Measurements from ENCODE around the gene GALR2. TPM values are rescaled to one million over a fixed set of nuclear protein-coding genes. Genes with fewer than 3 reads are reported as not detected.
A peak's percentile ranks its signal among the peaks of the same experiment; 100 is the strongest.

The GALR2 gene
- total RNA-seq (1 to 10 TPM in 1 of 2 experiments, under 1 TPM in 1; 0.59 to 1.0 TPM), total RNA-seq (0 to 9.6 (median 0.22) reads per million in 172 experiments)
- polyA plus RNA-seq (2013, experiment 1 of 2), result 0.16 TPM
- polyA plus RNA-seq (2013, experiment 2 of 2), result 0.23 TPM

- H3K4me1 ChIP-seq (ENCODE audit: insufficient read depth, low read length), result peaks cover 72% of the 10 kb centered on the region
- CTCF ChIA-PET, result no interaction called here
- peaks cover 33 to 35% of the 10 kb centered on the region in 2 experiments for H3K27me3 ChIP-seq (ENCODE audit: control insufficient read depth in 1 of 2, insufficient read depth in 2 of 2, low read length in 2 of 2)
- H3K4me3 Mint-ChIP-seq, result peak within 1 kb of the TSS; percentile 77
- H3K36me3 Mint-ChIP-seq (ENCODE audit: low read depth), result peaks cover 18% of the 10 kb centered on the region
- H3K36me3 ChIP-seq (ENCODE audit: insufficient read depth, low read length), result peaks cover 6% of the 10 kb centered on the region
- H3K9me3 Mint-ChIP-seq, result no peaks in the 10 kb centered on the region
- H3K27me3 Mint-ChIP-seq, result peaks cover 40% of the 10 kb centered on the region
- H3K4me1 Mint-ChIP-seq (ENCODE audit: low read depth), result peaks cover 67% of the 10 kb centered on the region
- intact Hi-C loops (cut with DNase I, micrococcal nuclease), result no loop called here
- H3K27ac ChIP-seq (ENCODE audit: low read depth in 1 of 2, low read length in 2 of 2), result no peak within 1 kb of the TSS
- no peak for TF ChIP-seq CTCF (IDR thresholded peaks at IDR 0.05)
- DNase-seq (peak in 2 of 14 experiments; percentile 24 to 32), ATAC-seq (ENCODE audit: poor library complexity) (no peak)
- H3K9me3 ChIP-seq (ENCODE audit: control insufficient read depth in 1 of 2, insufficient read depth in 1 of 2, low read length in 2 of 2), result peaks cover 0 to 20% of the 10 kb centered on the region in 2 experiments
- POLR2A ChIA-PET, result interaction anchor here (1.1 kb wide), 1 partner anchor 46 kb away, joined by 4 read pairs; no protein-coding TSS in a partner anchor
- peak within 1 kb of the TSS; percentile 56 for H3K27ac Mint-ChIP-seq
- H3K4me3 ChIP-seq (ENCODE audit: low read length), result no peak within 1 kb of the TSS
Observed at GRCh38 chr17:76074390-76075363, at the start of gene GALR2. GALR2 (plus strand) TSS chr17:76074781; CDS start chr17:76074884, 103 bp downstream.

- Histone ChIP-seq H3K4me1 (ENCODE audit: insufficient read depth, low read length) (peaks cover 20% of the 10 kb centered on the region), H3K4me3 (ENCODE audit: low read length) (no peak overlapping the region), H3K27ac (ENCODE audit: low read depth in 1 of 2, low read length in 2 of 2) (no peak overlapping the region), H3K36me3 (ENCODE audit: insufficient read depth, low read length) (no peaks in the 10 kb centered on the region), H3K9me3 (ENCODE audit: control insufficient read depth in 1 of 2, insufficient read depth in 1 of 2, low read length in 2 of 2) (no peaks in the 10 kb centered on the region), H3K27me3 (ENCODE audit: control insufficient read depth in 1 of 2, insufficient read depth in 2 of 2, low read length in 2 of 2) (no peaks in the 10 kb centered on the region)
- Mint-ChIP-seq H3K9me3 (no peaks in the 10 kb centered on the region), H3K4me1 (ENCODE audit: low read depth) (peaks cover 16% of the 10 kb centered on the region), H3K4me3 (no peak overlapping the region), H3K36me3 (ENCODE audit: low read depth) (no peaks in the 10 kb centered on the region), H3K27ac (no peak overlapping the region), H3K27me3 (no peaks in the 10 kb centered on the region)
- no peak for TF ChIP-seq CTCF (IDR thresholded peaks at IDR 0.05)
- ATAC-seq (ENCODE audit: poor library complexity) (no peak), DNase-seq (no peak)
- ChIA-PET CTCF (no interaction called here), POLR2A (no interaction called here)
- intact Hi-C loops (cut with DNase I, micrococcal nuclease), result no loop called here
Observed at GRCh38 chr17:76025294-76025693, 49.3 kb upstream of the GALR2 start.

GRCh38 chr17:76026714-76027158 is 47.8 kb upstream of the GALR2 start:
- H3K4me3 ChIP-seq (ENCODE audit: low read length), result no peak overlapping the region
- ChIA-PET POLR2A (no interaction called here), CTCF (no interaction called here)
- Mint-ChIP-seq H3K27ac (no peak overlapping the region), H3K4me1 (ENCODE audit: low read depth) (peaks cover 16% of the 10 kb centered on the region), H3K36me3 (ENCODE audit: low read depth) (no peaks in the 10 kb centered on the region), H3K9me3 (no peaks in the 10 kb centered on the region), H3K27me3 (no peaks in the 10 kb centered on the region), H3K4me3 (no peak overlapping the region)
- H3K27me3 ChIP-seq (ENCODE audit: control insufficient read depth in 1 of 2, insufficient read depth in 2 of 2, low read length in 2 of 2), result no peaks in the 10 kb centered on the region
- no peak for TF ChIP-seq CTCF (IDR thresholded peaks at IDR 0.05)
- ATAC-seq (ENCODE audit: poor library complexity), result no peak
- no peak overlapping the region for H3K27ac ChIP-seq (ENCODE audit: low read depth in 1 of 2, low read length in 2 of 2)
- H3K4me1 ChIP-seq (ENCODE audit: insufficient read depth, low read length), result peaks cover 25% of the 10 kb centered on the region
- no peak for DNase-seq
- no peaks in the 10 kb centered on the region for H3K9me3 ChIP-seq (ENCODE audit: control insufficient read depth in 1 of 2, insufficient read depth in 1 of 2, low read length in 2 of 2)
- H3K36me3 ChIP-seq (ENCODE audit: insufficient read depth, low read length), result no peaks in the 10 kb centered on the region
- intact Hi-C loops (cut with DNase I, micrococcal nuclease), result no loop called here

All from CD4-positive, alpha-beta T cell (primary cell).